Nephron (organoid): ENCODE results near the gene TULP4.
"Not testable (repeated sequence)": the region's sequence is repeated elsewhere in the genome, so short reads cannot be mapped to it uniquely, and the experiment has no call there.

Experiments
- H3K27ac Mint-ChIP-seq, 3 experiments: 2 replicates each; pipeline ENCODE4 v1.8.0; 2020; ENCODE audit warnings: mixed read lengths in 3 of 3, mild to moderate bottlenecking in 2 of 3, moderate library complexity in 1 of 3
- H3K27me3 Mint-ChIP-seq: 2 replicates; pipeline ENCODE4 v1.8.0; 2021; ENCODE audit warnings: low read depth, mild to moderate bottlenecking, moderate library complexity, mixed read lengths
- H3K36me3 Mint-ChIP-seq: 2 replicates; pipeline ENCODE4 v1.8.0; 2020; ENCODE audit warnings: low read depth, mixed read lengths
- H3K4me1 Mint-ChIP-seq: 2 replicates; pipeline ENCODE4 v1.8.0; 2020; ENCODE audit warnings: mixed read lengths
- H3K4me3 Mint-ChIP-seq, 3 experiments: 2 replicates each; pipeline ENCODE4 v1.8.0; 2020; ENCODE audit warnings: mild to moderate bottlenecking in 3 of 3, mixed read lengths in 3 of 3, moderate library complexity in 2 of 3
- H3K9me3 Mint-ChIP-seq: 2 replicates; pipeline ENCODE4 v1.8.0; 2020; ENCODE audit warnings: mixed read lengths
- TF ChIP-seq, protein P1 (sequence below), 3 experiments: fragments of 200-600 bp; sonication (generic); IDR thresholded peaks; one replicate each; pipeline ENCODE4 v1.5.0; 2021; ENCODE audit warnings: antibody characterized with exemption in 3 of 3; ENCODE audit not compliant: unreplicated experiment in 3 of 3

TULP4 gene

DNA sequence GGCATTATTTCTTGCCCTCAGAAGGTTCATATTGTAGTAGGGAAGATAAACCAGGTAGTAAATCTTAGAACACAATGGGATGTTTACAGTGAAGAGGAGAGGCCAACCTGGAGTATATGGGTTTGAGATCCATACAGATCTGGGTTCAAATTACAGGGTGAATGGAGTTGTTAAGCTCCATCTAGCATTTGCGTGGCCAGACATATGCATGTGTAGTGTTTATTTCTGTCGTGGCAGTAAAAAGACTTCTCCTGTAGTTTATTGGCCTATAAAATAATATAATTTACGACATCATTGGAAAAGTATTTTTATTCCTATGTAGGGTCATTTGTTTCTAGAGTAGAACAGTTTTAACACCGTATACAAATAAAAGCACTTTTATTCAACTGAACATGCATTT lies 25.2 kb upstream of the TULP4 start:
- TF ChIP-seq, protein P1, sequence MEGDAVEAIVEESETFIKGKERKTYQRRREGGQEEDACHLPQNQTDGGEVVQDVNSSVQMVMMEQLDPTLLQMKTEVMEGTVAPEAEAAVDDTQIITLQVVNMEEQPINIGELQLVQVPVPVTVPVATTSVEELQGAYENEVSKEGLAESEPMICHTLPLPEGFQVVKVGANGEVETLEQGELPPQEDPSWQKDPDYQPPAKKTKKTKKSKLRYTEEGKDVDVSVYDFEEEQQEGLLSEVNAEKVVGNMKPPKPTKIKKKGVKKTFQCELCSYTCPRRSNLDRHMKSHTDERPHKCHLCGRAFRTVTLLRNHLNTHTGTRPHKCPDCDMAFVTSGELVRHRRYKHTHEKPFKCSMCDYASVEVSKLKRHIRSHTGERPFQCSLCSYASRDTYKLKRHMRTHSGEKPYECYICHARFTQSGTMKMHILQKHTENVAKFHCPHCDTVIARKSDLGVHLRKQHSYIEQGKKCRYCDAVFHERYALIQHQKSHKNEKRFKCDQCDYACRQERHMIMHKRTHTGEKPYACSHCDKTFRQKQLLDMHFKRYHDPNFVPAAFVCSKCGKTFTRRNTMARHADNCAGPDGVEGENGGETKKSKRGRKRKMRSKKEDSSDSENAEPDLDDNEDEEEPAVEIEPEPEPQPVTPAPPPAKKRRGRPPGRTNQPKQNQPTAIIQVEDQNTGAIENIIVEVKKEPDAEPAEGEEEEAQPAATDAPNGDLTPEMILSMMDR (IDR thresholded peaks at IDR 0.05; ENCODE audit: unreplicated experiment in 3 of 3): no peak
- Mint-ChIP-seq H3K27ac (peak overlapping the region; percentile 33 to 83 (median 57)), H3K4me3 (no peak overlapping the region), H3K36me3 (peaks cover 52% of the 10 kb centered on the region), H3K4me1 (peaks cover 59% of the 10 kb centered on the region), H3K9me3 (no peaks in the 10 kb centered on the region), H3K27me3 (no peaks in the 10 kb centered on the region)

DNA sequence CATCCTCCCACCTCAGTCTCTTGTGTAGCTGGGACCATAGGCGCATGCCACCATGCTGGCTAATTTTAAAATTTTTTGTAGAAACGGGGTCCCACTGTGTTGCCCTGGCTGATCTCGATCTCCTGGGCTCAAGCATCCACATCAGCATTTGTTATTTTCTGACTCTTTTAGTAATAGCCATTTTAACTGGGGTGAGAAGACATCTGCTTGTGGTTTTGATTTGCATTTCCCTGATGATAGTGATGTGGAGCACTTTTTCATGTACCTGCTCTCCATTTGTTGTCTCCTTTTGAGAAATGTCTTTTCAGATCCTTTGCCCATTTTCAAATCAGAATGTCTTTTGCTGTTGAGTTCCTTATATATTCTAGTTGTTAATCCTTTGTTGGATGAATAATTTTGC lies 22.2 kb upstream of the TULP4 start:
- H3K4me3 Mint-ChIP-seq: no peak overlapping the region
- no peaks in the 10 kb centered on the region for H3K27me3 Mint-ChIP-seq
- TF ChIP-seq, protein P1 (IDR thresholded peaks at IDR 0.05; ENCODE audit: unreplicated experiment in 3 of 3): no peak

DNA sequence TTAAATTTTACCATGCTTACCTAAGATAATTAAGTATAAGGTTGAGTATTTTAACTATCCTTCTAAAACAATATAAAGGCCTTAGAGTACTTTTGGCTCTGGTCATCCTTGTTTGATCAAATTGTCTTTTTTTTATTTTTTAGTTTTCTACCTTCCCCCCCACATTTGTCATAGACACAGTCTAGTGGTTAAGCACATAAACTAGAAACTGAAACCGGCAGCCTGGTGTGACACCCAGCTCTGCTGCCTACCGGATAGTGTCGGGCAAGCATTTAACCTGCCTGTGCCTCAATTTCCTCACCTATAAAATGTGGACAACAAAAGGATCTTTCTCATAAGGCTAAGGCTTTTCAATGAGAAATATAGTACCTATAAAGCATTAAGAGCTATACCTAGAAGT lies 21.6 kb upstream of the TULP4 start:
- Mint-ChIP-seq H3K36me3 (peaks cover 77% of the 10 kb centered on the region), H3K27ac (no peak overlapping the region), H3K4me3 (no peak overlapping the region), H3K9me3 (peaks cover 8% of the 10 kb centered on the region), H3K27me3 (no peaks in the 10 kb centered on the region), H3K4me1 (peaks cover 28% of the 10 kb centered on the region)
- TF ChIP-seq, protein P1 (IDR thresholded peaks at IDR 0.05; ENCODE audit: unreplicated experiment in 3 of 3): no peak

More for the DNA sequence above, 22.2 kb upstream of the TULP4 start:
- no peak overlapping the region for H3K27ac Mint-ChIP-seq
- H3K9me3 Mint-ChIP-seq: peaks cover 4% of the 10 kb centered on the region
- peaks cover 34% of the 10 kb centered on the region for H3K4me1 Mint-ChIP-seq
- peaks cover 75% of the 10 kb centered on the region for H3K36me3 Mint-ChIP-seq

DNA sequence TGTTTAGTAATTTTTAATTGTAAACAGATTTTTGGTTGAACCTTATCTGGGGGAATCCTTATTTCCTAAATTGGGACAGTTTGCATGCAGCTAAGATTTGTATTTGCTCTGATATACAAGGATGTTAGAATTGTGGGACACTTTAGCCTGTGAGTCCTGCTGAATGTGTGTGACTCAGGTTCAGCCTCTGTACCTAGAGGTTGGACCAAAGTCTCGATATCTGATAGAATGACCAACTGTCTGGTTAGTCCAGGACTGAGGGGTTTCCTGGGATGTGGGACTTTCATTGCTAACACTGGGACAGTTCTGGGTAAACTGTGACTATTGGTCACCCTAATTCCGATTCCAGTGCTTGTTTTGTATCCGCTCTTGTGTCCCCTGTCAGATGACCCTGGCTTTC lies 20.2 kb upstream of the TULP4 start:
- peaks cover 16% of the 10 kb centered on the region for H3K4me1 Mint-ChIP-seq
- peaks cover 17% of the 10 kb centered on the region for H3K9me3 Mint-ChIP-seq
- H3K4me3 Mint-ChIP-seq: no peak overlapping the region
- no peaks in the 10 kb centered on the region for H3K27me3 Mint-ChIP-seq
- TF ChIP-seq, protein P1 (IDR thresholded peaks at IDR 0.05; ENCODE audit: unreplicated experiment in 3 of 3): no peak
- peaks cover 86% of the 10 kb centered on the region for H3K36me3 Mint-ChIP-seq
- no peak overlapping the region for H3K27ac Mint-ChIP-seq

DNA sequence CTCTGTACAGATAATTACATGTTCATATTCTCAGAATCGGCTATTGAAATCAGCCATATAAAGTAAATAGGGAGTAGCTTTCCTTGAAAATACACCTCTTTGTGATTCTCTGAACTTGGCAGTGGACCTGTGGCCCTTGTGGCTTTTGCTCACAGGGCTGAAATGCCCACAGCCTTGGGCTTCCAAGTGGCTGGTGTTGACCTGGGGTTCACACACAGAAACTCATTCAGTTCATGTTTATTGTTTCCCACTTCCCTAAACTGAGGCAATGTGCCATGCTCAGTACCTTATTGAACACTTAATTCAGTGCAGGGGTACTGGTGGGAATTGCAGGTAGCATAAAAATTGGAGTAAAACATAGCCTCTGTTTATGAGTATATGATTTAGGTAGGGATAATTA lies 19.1 kb upstream of the TULP4 start:
- TF ChIP-seq, protein P1 (IDR thresholded peaks at IDR 0.05; ENCODE audit: unreplicated experiment in 3 of 3): no peak
- H3K27ac Mint-ChIP-seq: no peak overlapping the region
- no peak overlapping the region for H3K4me3 Mint-ChIP-seq
- peaks cover 88% of the 10 kb centered on the region for H3K36me3 Mint-ChIP-seq
- H3K9me3 Mint-ChIP-seq: peaks cover 25% of the 10 kb centered on the region
- H3K27me3 Mint-ChIP-seq: no peaks in the 10 kb centered on the region
- peaks cover 9% of the 10 kb centered on the region for H3K4me1 Mint-ChIP-seq

DNA sequence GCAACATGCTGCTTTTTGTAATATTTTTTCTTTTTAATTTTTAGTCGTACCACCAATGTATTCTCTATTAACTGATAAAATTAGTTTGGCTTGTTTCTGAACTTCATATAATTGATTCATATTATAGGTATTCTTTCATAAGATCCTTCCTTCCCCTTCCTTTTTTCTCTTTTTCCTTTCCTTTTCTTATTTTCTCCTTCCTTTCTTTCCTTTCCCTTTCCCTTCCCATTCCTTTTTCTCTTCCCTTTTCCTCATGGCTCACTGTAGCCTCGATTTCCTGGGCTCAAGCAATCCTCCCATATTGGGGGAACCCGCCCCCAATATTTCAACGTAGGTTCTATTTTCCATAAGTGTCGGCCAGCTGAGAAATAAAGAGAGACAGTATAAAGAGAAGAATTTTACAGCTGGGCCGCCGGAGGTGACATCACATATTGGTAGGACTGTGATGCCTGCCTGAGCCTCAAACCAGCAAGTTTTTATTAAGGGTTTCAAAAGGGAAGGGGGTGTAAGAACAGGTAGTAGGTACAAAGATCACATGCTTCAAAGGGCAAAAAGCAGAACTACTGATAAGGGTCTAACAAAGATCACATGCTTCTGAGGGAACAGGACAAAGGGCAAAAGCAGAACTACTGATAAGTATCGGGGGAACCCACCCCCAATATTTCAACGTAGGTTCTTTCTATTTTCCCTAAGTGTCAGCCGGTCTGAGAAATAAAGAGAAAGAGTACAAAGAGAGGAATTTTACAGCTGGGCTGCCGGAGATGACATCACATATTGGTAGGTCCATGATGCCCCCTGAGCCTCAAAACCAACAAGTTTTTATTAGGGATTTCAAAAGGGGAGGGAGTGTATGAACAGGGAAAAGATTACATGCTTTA lies 16.1 kb upstream of the TULP4 start:
- peaks cover 40% of the 10 kb centered on the region for H3K9me3 Mint-ChIP-seq
- peaks cover 16% of the 10 kb centered on the region for H3K4me1 Mint-ChIP-seq

DNA sequence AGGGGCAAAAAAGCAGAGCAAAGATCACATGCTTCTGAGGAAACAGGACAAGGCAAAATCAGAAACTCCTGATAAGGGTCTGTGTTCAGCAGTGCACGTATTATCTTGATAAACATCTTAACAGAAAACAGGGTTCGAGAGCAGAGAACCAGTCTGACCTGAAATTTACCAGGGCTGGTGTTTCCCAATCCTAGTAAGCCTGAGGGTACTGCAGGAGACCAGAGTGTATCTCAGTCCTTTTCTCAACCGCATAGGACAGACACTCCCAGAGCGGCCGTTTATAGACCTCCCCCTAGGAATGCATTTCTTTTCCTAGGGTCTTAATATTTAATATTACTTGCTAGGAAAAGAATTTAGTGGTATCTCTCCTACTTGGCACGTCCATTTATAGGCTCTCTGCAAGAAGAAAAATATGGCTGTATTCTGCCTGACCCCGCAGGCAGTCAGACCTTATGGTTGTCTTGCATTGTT lies 15.4 kb upstream of the TULP4 start:
- H3K27me3 Mint-ChIP-seq, H3K4me3 Mint-ChIP-seq, H3K27ac Mint-ChIP-seq: not testable (repeated sequence)
- Mint-ChIP-seq H3K36me3 (peaks cover 97% of the 10 kb centered on the region), H3K9me3 (peaks cover 40% of the 10 kb centered on the region), H3K4me1 (peaks cover 21% of the 10 kb centered on the region)

More for the DNA sequence above, 16.1 kb upstream of the TULP4 start:
- peaks cover 97% of the 10 kb centered on the region for H3K36me3 Mint-ChIP-seq
- not testable (repeated sequence) for H3K4me3 Mint-ChIP-seq, H3K27me3 Mint-ChIP-seq, H3K27ac Mint-ChIP-seq

DNA sequence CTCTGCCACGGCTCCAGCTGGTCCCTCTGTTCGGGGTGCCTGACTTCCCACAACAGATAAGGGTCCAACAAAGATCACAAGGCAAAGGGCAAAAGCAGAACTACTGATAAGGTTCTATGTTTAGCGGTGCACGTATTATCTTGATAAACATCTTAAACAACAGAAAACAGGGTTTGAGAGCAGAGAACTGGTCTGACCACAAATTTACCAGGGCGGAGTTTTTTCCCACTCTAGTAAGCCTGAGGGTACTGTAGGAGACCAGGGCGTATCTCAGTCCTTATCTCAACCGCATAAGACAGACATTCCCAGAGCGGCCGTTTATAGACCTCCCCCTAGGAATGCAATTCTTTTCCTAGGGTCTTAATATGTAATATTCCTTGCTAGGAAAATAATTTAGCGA lies 14.6 kb upstream of the TULP4 start:
- peaks cover 92% of the 10 kb centered on the region for H3K36me3 Mint-ChIP-seq
- H3K4me1 Mint-ChIP-seq: peaks cover 29% of the 10 kb centered on the region
- not testable (repeated sequence) for H3K4me3 Mint-ChIP-seq, H3K27ac Mint-ChIP-seq, H3K27me3 Mint-ChIP-seq
- peaks cover 40% of the 10 kb centered on the region for H3K9me3 Mint-ChIP-seq

DNA sequence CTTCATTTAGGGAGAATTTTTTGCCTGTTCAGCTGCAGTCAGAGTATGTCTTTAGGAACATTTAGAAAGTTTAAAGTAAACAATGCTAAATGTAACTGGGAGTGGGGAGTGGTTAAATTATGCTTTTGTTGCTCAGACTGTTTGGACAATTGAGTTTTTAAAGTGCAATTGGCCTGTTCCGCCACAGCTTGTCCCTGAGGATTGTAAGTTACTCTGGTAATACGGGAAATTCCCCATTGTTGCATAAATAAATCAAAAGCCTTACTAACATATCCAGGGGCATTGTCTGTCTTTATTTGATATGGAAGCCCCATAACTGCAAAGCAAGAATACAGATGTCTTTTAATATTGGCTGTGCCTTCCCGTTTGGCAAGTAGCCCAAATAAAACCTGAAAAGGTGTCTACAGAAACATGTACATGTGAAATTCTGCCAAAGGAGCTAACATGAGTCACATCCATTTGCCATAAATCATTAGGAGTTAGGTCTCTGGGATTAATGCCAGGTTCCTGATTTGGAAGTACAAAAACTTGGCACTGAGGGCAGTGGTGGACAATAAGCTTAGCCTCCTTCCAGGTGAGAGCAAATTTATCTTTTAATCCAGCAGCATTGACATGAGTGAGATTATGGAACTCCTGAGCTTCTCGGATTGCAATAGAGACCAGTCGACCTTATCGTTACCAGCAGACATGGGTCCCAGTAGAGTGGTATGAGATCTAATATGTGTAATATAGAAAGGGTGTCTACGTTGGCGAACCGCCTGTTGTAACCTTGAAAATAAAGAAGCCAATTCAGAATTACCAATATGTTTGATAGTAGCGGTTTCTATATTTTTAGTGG lies 11.7 kb upstream of the TULP4 start:
- H3K27me3 Mint-ChIP-seq, H3K4me3 Mint-ChIP-seq: not testable (repeated sequence)
- Mint-ChIP-seq H3K9me3 (peaks cover 32% of the 10 kb centered on the region), H3K4me1 (peaks cover 43% of the 10 kb centered on the region), H3K27ac (peak overlapping the region in 2 of 3 experiments; percentile 40 to 68), H3K36me3 (peaks cover 82% of the 10 kb centered on the region)
